H1 (cell line): ENCODE results near the gene KRTAP4-1. TPM values are rescaled to one million over a fixed set of nuclear protein-coding genes. Genes with fewer than 3 reads are reported as not detected.
A peak's percentile ranks its signal among the peaks of the same experiment; 100 is the strongest.
"Not testable (repeated sequence)": the region's sequence is repeated elsewhere in the genome, so short reads cannot be mapped to it uniquely, and the experiment has no call there.

Experiments used
- CTCF ChIA-PET: fragments of 300-600 bp; sonication (Branson Sonifier 250); formaldehyde crosslinking; loops from one replicate; lab custom pipeline; 2021; ENCODE audit not compliant: partially characterized antibody; lab: Charles Lee
- POLR2A ChIA-PET: fragments of 300-600 bp; sonication (Branson Sonifier 250); formaldehyde crosslinking; loops from one replicate; lab custom pipeline; 2021; ENCODE audit warnings: inconsistent platforms; ENCODE audit not compliant: partially characterized antibody; lab: Charles Lee
- DNase-seq, 2 experiments: peaks; one replicate each; pipeline versions ENCODE4 v3.0.0 to v3.0.0-alpha.2; 2010 to 2022; ENCODE audit warnings: low spot score in 2 of 2, low read depth in 1 of 2, mixed read lengths in 1 of 2
- FAIRE-seq: peaks from 2 replicates; lab custom pipeline; 2011; peaks lifted over from hg19 to GRCh38; lab: Jason Lieb, UNC
- H2AFZ ChIP-seq: 2 replicates; pipeline ENCODE4 v1.8.1; 2012; ENCODE audit warnings: low read length, inconsistent platforms
- H2AK5ac ChIP-seq: 2 replicates; pipeline ENCODE4 v1.6.1; 2013; ENCODE audit warnings: low read depth, low read length
- H2BK120ac ChIP-seq: replicated peaks from 2 replicates; pipeline ENCODE3; 2013; ENCODE audit warnings: low read depth, low read length, inconsistent platforms
- H2BK12ac ChIP-seq: 2 replicates; pipeline ENCODE4 v1.6.1; 2013; ENCODE audit warnings: low read depth, low read length
- H2BK15ac ChIP-seq: 2 replicates; pipeline ENCODE4 v1.6.1; 2013; ENCODE audit warnings: low read length
- H2BK20ac ChIP-seq: 2 replicates; pipeline ENCODE4 v1.6.1; 2013; ENCODE audit warnings: low read length
- H2BK5ac ChIP-seq: 2 replicates; pipeline ENCODE4 v1.6.1; 2013; ENCODE audit warnings: low read depth, low read length
- H3K14ac ChIP-seq: 2 replicates; pipeline ENCODE4 v1.6.1; 2013; ENCODE audit warnings: inconsistent platforms; ENCODE audit not compliant: insufficient read length
- H3K18ac ChIP-seq: 2 replicates; pipeline ENCODE4 v1.6.1; 2013; ENCODE audit warnings: low read length; ENCODE audit errors: extremely low read depth
- H3K23ac ChIP-seq: 2 replicates; pipeline ENCODE4 v1.6.1; 2013; ENCODE audit warnings: inconsistent platforms; ENCODE audit not compliant: insufficient read length
- H3K23me2 ChIP-seq: 2 replicates; pipeline ENCODE4 v1.6.1; 2013; ENCODE audit warnings: low read depth, low read length
- H3K27ac ChIP-seq: 2 replicates; pipeline ENCODE4 v1.6.1; 2011; ENCODE audit warnings: low read depth, low read length, inconsistent platforms
- H3K27me3 ChIP-seq, 4 experiments: replicated peaks in 1 of 4; 1 replicate in 1 of 4; 2 replicates in 3 of 4; pipeline versions ENCODE4 v1.6.1 to v1.8.1; 2011 to 2013; ENCODE audit warnings: low read length in 3 of 4, mild to moderate bottlenecking in 3 of 4, inconsistent platforms in 2 of 4, mixed read lengths in 2 of 4, moderate library complexity in 1 of 4; ENCODE audit not compliant: control insufficient read depth in 3 of 4, insufficient read depth in 3 of 4; ENCODE audit errors: extremely low read depth in 1 of 4
- H3K36me3 ChIP-seq, 4 experiments: 2 replicates each; pipeline versions ENCODE4 v1.6.1 to v1.8.1; 2011 to 2013; ENCODE audit warnings: mild to moderate bottlenecking in 4 of 4, low read length in 3 of 4, moderate library complexity in 2 of 4, control low read depth in 1 of 4, inconsistent platforms in 1 of 4; ENCODE audit not compliant: insufficient read depth in 4 of 4, control insufficient read depth in 2 of 4
- H3K4ac ChIP-seq: replicated peaks from 2 replicates; pipeline ENCODE3; 2013; ENCODE audit warnings: low read length, low read depth, mixed read lengths, inconsistent platforms; ENCODE audit not compliant: insufficient read length
- H3K4me1 ChIP-seq, 4 experiments: replicated peaks in 1 of 4; 1 replicate in 1 of 4; 2 replicates in 3 of 4; pipeline versions ENCODE4 v1.6.1 to v1.8.1; 2011 to 2013; ENCODE audit warnings: low read length in 3 of 4, inconsistent platforms in 2 of 4, mixed read lengths in 1 of 4; ENCODE audit not compliant: insufficient read depth in 4 of 4, control insufficient read depth in 3 of 4
- H3K4me2 ChIP-seq, 2 experiments: 2 replicates each; pipeline versions ENCODE4 v1.6.1 to v1.8.1; 2011 to 2013; ENCODE audit warnings: low read depth in 2 of 2, low read length in 2 of 2, control low read depth in 1 of 2, inconsistent platforms in 1 of 2, mild to moderate bottlenecking in 1 of 2; ENCODE audit not compliant: insufficient read depth in 1 of 2
- H3K4me3 ChIP-seq, 4 experiments: fragments of 200-600, 300-600 bp in 1 of 4; sonication (generic), shearing (Covaris generic), sonication (Bioruptor Twin) in 1 of 4; 2 replicates each; pipeline versions ENCODE4 v1.5.1 to v1.8.1; 2011 to 2016; ENCODE audit warnings: low read length in 4 of 4, low read depth in 3 of 4, control low read depth in 2 of 4, inconsistent platforms in 2 of 4, mild to moderate bottlenecking in 2 of 4, mixed read lengths in 1 of 4, moderate library complexity in 1 of 4; ENCODE audit not compliant: insufficient read depth in 2 of 4; ENCODE audit errors: extremely low read depth in 1 of 4
- H3K56ac ChIP-seq: replicated peaks from 2 replicates; pipeline ENCODE3; 2013; ENCODE audit warnings: low read depth, mild to moderate bottlenecking, mixed read lengths, low read length, inconsistent platforms; ENCODE audit not compliant: insufficient read length
- H3K79me1 ChIP-seq: 2 replicates; pipeline ENCODE4 v1.6.1; 2013; ENCODE audit warnings: low read depth, low read length, control low read depth
- H3K79me2 ChIP-seq, 2 experiments: 2 replicates each; pipeline versions ENCODE4 v1.6.1 to v1.8.1; 2012 to 2013; ENCODE audit warnings: low read length in 2 of 2, mild to moderate bottlenecking in 2 of 2, inconsistent platforms in 1 of 2; ENCODE audit not compliant: insufficient read depth in 2 of 2, control insufficient read depth in 1 of 2
- H3K9ac ChIP-seq, 4 experiments: replicated peaks in 1 of 4; 1 replicate in 1 of 4; 2 replicates in 3 of 4; pipeline versions ENCODE4 v1.6.1 to v1.8.1; 2011 to 2013; ENCODE audit warnings: low read depth in 3 of 4, low read length in 3 of 4, control low read depth in 2 of 4, mild to moderate bottlenecking in 2 of 4, moderate library complexity in 2 of 4, inconsistent platforms in 1 of 4; ENCODE audit errors: extremely low read depth in 1 of 4
- H3K9me3 ChIP-seq, 2 experiments: 2 replicates each; pipeline versions ENCODE4 v1.6.1 to v1.8.1; 2012 to 2013; ENCODE audit warnings: mild to moderate bottlenecking in 2 of 2, moderate library complexity in 2 of 2, control low read depth in 1 of 2, inconsistent platforms in 1 of 2, low read depth in 1 of 2, low read length in 1 of 2, mixed read lengths in 1 of 2; ENCODE audit not compliant: insufficient read depth in 2 of 2
- H4K20me1 ChIP-seq, 2 experiments: replicated peaks in 1 of 2; 2 replicates each; pipeline versions ENCODE3 to v1.8.1; 2011 to 2013; ENCODE audit warnings: inconsistent platforms in 2 of 2, low read length in 2 of 2, mild to moderate bottlenecking in 1 of 2; ENCODE audit not compliant: insufficient read depth in 2 of 2, control insufficient read depth in 1 of 2
- H4K5ac ChIP-seq: 2 replicates; pipeline ENCODE4 v1.6.1; 2013; ENCODE audit warnings: low read length, low read depth, mixed read lengths, inconsistent platforms; ENCODE audit not compliant: insufficient read length
- H4K8ac ChIP-seq: 2 replicates; pipeline ENCODE4 v1.8.0; 2013; ENCODE audit warnings: mild to moderate bottlenecking, moderate library complexity, low read length, inconsistent platforms; ENCODE audit not compliant: insufficient read depth; ENCODE audit errors: extremely low read depth
- H4K91ac ChIP-seq: replicated peaks from 2 replicates; pipeline ENCODE3; 2013; ENCODE audit warnings: low read length, mixed read lengths, inconsistent platforms; ENCODE audit not compliant: insufficient read length
- WGBS, 2 experiments: shearing (Covaris generic) in 1 of 2; methylation state at CpG; one replicate each; pipeline versions ENCODE4 v1.1.6 to v1.1.7; 2013 to 2015; ENCODE audit warnings: low lambda C conversion rate in 2 of 2, mixed read lengths in 2 of 2, inconsistent platforms in 1 of 2, low coverage in 1 of 2, missing lambda C conversion rate in 1 of 2; ENCODE audit not compliant: insufficient replicate concordance in 2 of 2, insufficient coverage in 1 of 2, insufficient read length in 1 of 2; ENCODE audit errors: extremely low coverage in 1 of 2, missing lambda C conversion rate in 1 of 2; 5-methylcytosine and 5-hydroxymethylcytosine counted together
- polyA plus RNA-seq, 7 experiments: library from polyadenylated mRNA; depleted of rRNA in 3 of 7; stranded (reverse) in 5 of 7; unstranded in 2 of 7; fragments of >200 nt in 5 of 7; fragments of 200-250 nt in 2 of 7; gene quantifications; 1 replicate in 5 of 7; 2 replicates in 1 of 7; 4 replicates in 1 of 7; pipeline versions ENCODE4 v1.2.1 to v1.2.3, GENCODE V29; 2011 to 2013; ENCODE audit warnings: missing spikeins in 2 of 7, mixed read lengths in 2 of 7
- total RNA-seq: library from RNA; stranded (reverse); fragmentation: NEBNext Ultra II Directional; extraction: Animal tissue kit (Norgen Biotek cat#: 25700); gene quantifications from 2 replicates; pipeline ENCODE4 v1.2.1, GENCODE V29; 2021

KRTAP4-1 gene
- total and polyA plus RNA-seq, 2 of the 8 experiments (the other 6 are each of a cell fraction or from before 2014, with no cell fraction given), result not detected

- H3K27me3 ChIP-seq, H3K79me2 ChIP-seq, H3K4me3 ChIP-seq, H3K27ac ChIP-seq, H3K18ac ChIP-seq, H3K14ac ChIP-seq, H2BK20ac ChIP-seq, H3K79me1 ChIP-seq, H2AK5ac ChIP-seq, H4K5ac ChIP-seq, H4K8ac ChIP-seq, H2BK120ac ChIP-seq, H4K20me1 ChIP-seq, H4K91ac ChIP-seq, H3K4ac ChIP-seq, H2BK5ac ChIP-seq, H2BK12ac ChIP-seq, H3K23ac ChIP-seq, H3K36me3 ChIP-seq, H3K4me2 ChIP-seq, H3K56ac ChIP-seq, H3K4me1 ChIP-seq, H3K23me2 ChIP-seq, CTCF ChIA-PET, H3K9ac ChIP-seq, DNase-seq, H3K9me3 ChIP-seq, FAIRE-seq, POLR2A ChIA-PET, H2AFZ ChIP-seq: not testable (repeated sequence)
- H2BK15ac ChIP-seq, result 0 out of 2 replicates have a peak within 1 kb of the TSS, but pooled peaks have one; percentile 12
- WGBS, 2 experiments, result 75% methylated on average over 1 of the region's 1 CpG; no CpG with 5 or more reads in 1 of the 2 experiments
Observed at GRCh38 chr17:41232399-41233105, 47.8 kb upstream of the KRTAP4-1 start, which contains the start of gene KRTAP9-3. KRTAP9-3 (plus strand) TSS chr17:41232449; CDS start chr17:41232502, 53 bp downstream.
